HG02938 (cell line): ENCODE measurements around the gene LRP1B.

ENCODE experiments used
- ATAC-seq: cut with Tn5 transposase; IDR thresholded peaks from one replicate; pipeline ENCODE4 v1.9.1; 2021; ENCODE audit warnings: mild to moderate bottlenecking, moderate library complexity; ENCODE audit not compliant: unreplicated experiment

LRP1B gene

GRCh38 chr2:141959941-141960340, 170.9 kb downstream of the LRP1B start:
- no peak for ATAC-seq

DNA sequence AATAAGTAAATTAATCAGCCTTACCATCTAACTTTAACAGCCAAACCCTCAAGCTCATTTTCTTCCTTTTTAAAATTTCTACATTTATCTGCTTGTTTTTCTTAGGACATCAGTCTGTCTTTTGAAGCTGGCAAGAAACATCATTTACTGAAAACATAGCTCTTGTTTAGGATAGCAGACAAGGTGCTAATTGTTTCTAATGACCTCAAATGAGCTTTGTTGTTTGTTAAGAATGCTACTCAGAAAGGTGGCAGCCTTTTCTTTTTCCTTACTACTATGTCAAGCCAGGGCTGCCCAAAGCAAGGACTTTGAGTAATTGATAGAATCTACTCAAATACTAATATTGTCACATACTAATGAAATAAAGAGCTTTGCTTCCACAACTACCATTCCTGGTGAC, 171.8 kb downstream of the LRP1B start:
- ATAC-seq: no peak

DNA sequence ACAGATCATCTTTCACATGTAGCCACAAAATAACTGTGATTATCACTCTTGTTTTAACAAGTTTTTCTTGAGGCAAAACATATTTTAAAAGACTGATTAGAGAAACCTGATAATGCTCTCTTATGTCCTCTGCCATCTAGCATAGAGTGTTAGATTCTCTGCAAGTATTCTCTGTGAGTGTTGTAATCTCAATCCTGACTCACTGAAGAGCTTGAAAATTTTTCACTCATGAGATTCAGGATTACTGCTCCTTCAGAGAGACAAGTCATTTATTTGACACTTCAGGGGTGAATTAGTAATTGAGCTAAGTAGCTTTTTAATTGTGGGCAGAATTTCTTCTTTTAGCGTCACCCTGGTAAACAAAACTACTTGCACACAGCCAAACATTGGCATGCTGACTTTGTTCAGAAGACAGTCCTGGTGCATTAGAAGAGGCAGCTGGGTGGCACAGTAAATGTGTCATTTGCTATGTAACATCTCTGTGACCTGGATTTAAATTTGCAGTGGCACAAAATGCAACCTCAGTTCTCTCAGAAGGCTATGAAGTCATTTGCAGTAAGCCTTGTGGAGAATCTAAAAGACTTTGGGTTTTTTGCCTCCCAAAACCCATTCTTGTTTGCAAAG, 172.9 kb downstream of the LRP1B start:
- ATAC-seq: no peak

- ATAC-seq: no peak
Observed at GRCh38 chr2:141957321-141957720, 173.5 kb downstream of the LRP1B start.

GRCh38 chr2:141947396-141948114, 183.3 kb downstream of the LRP1B start:
- no peak for ATAC-seq

DNA sequence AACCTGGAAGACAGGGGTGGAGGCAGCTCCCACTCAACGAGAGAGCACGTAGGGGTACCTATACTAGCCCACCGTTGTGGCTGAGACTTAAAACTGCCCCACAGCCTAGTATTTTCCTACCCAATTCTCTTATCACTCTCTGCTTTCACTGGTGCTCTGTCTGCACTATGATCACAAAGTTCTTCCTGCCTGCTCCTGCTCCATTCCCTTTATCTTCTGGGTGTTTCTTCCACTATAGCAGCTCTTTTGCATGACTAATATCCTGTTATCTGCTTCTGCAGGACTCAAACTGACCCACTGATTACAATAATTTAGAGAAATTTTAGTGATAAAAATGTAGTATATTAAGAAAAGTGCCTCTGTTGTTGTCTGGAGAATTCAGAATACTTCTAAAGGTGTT, 184.8 kb downstream of the LRP1B start:
- ATAC-seq: no peak

DNA sequence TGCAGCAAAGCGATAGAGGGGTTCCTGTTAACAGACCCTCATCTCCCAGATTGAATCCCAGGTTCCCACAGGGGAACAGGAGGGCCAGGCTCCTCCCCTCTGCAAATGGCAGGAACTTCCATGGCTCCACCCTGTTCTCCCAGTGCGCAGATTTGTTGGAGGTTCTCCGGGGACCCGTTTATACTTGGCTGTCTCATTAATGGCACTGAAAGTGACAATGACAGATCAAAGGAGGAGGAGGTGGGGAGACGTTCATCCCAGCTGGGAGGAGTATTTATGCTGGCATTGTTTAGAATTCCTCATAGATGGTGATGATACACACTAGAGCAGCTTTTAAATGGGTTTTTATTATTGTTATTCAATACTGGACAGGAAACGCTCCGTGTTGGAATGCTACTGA, 186.9 kb downstream of the LRP1B start:
- ATAC-seq: no peak

DNA sequence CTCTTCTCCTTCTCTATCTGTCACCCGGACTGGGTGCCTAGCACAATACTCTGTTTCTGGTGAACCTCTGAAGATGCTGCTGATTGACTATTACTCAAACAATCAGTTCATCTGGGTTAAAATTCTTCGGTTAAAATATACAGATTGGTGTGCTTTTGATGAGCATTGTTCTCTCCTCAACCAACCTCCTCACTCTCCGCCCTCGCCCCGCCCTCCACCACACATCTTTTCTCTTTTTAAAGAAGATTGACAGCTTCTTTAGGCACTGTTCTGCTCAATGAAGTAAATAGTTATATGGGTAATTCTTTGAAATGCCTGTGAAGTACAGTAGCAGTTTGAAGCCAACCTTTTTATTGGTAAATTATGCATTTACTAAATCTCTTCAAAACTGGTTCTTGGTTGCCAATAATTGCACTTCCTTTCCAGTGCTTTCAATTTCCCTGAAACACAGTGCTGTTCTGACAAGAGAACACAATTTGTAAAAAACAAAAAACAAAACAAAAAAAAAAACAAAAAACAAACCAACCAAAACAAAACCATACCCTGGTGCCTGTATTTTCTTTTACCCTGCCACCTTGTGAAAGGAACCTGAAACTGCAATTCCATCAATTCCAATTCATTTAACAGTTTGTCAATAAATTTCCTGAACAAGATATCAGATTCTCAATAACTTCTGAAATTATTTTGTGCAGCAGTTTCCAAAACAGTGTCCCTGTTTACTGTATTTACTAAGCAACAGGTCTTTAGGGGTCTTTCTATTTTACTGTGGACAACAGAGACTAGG, 188.6 kb downstream of the LRP1B start:
- no peak for ATAC-seq

DNA sequence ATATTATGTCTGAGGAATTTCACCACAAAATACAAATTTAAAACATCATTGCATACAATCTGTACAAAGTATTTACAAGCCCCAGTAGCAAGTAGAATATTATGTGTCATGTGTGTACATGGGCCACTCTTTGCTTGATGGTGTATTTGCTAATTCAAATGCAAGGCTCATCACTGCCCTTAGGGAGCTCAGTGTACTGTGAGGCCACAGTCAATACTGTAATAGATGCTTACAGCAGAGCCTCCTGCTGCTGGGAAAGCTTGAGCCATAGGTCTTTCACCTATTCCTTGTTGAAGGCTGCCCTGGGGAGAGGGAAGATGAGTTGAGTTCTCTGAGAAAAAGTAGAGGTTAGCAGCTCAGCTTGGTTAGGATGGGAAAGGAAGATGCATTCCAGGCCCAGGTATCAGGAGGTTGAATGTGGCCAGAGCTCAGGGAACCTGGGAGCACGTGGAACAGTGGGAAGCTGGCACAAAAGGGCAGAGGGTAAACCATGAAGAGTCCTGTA, 189.6 kb downstream of the LRP1B start:
- ATAC-seq: no peak

- ATAC-seq: no peak
Observed at GRCh38 chr2:141940709-141941108, 190.1 kb downstream of the LRP1B start.

GRCh38 chr2:141933226-141933625, 197.6 kb downstream of the LRP1B start:
- no peak for ATAC-seq

- ATAC-seq: no peak
Observed at GRCh38 chr2:141932261-141932660, 198.6 kb downstream of the LRP1B start.

DNA sequence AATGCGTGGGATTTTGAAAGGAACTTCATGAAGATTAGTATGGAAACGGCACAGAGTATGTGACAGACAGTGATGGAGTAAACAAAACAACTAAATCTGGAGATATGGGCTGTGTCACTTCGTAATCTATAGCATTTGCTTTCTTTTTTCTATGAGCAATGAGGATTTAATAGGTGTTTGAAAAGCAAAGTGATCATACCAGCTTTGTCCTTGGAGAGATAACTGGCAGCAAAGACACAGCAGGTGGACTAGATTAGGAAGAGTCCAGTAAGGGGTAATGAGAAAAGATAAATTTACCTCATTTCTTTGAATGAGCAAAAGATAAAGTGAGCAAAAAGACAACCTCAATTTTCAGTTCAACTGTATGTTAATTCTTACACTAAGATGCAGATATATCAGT, 199.0 kb downstream of the LRP1B start:
- no peak for ATAC-seq

GRCh38 chr2:141930803-141931202, 200.0 kb downstream of the LRP1B start:
- ATAC-seq: no peak

DNA sequence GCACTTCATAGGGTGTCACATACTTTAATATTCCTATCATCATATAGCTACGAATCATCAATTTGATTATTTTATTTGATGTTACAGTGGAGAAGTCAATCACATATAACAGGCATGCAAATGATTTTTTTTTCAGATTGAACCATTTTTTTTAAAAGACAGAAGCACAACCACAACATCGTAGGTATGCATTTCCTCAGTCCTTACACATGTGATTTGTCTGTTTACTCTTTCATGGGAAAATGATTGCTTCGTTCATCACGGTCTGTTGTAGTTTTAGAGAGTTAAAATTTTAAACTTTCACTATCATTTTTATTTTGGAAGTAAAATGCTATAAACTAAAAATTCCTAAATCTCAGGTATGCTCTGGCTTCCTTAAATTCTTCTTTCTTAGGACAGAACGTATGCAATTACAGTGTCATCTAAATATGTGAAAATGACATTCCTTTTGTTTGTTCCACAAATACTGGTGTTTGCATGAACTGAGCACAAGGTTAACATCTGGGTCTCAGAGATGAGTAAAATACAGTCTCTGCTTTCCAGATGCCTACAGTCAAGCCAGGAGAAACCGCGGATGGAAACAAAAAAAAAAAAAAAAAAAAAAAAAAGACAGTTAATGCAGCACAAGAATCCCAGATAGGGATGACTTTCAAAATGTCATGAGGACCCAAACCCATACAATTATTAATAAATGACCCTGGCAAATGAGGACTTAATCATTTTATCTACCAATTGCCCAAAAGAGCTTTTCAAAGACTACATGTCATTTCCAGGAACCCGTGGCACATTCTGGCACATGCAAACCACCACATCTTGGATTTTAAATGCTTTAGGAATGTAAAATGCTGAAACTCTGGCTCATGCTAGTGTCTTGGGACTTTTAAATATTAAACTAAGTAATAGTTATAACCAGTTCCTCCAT, 201.2 kb downstream of the LRP1B start:
- ATAC-seq: no peak

- ATAC-seq: no peak
Observed at GRCh38 chr2:141928476-141928875, 202.3 kb downstream of the LRP1B start.

DNA sequence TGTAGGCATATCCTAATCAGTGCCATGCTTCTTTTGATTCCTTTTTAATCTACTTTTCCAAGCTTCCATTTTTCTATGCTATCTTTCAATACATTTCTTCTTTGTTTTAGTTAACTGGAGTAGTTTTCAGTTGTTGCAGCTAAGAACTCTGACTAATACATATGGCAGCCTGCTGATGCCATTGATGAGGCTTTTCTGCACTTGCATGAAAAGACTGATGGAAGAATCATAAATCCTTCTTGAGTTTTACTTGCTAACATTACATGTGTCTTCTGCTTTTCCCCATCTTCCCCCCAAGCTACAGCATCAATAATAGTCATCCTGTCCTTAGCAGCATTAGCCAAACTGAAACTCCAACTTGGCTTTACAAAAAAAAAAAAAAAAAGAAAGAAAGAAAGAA, 203.3 kb downstream of the LRP1B start:
- ATAC-seq: no peak

GRCh38 chr2:141925511-141925910, 205.3 kb downstream of the LRP1B start:
- ATAC-seq: no peak

- ATAC-seq: no peak
Observed at GRCh38 chr2:141923657-141924056, 207.2 kb downstream of the LRP1B start.

GRCh38 chr2:141911485-141912066, 219.2 kb downstream of the LRP1B start:
- peak; percentile 83 for ATAC-seq
